HG03378 (cell line): Measurements from ENCODE around the gene RPS21.
"Not testable (repeated sequence)": the region's sequence is repeated elsewhere in the genome, so short reads cannot be mapped to it uniquely, and the experiment has no call there.

Source experiments
- ATAC-seq: cut with Tn5 transposase; IDR thresholded peaks from one replicate; pipeline ENCODE4 v1.9.1; 2021; ENCODE audit warnings: mild to moderate bottlenecking, moderate library complexity; ENCODE audit not compliant: unreplicated experiment

Gene RPS21

GRCh38 chr20:62364911-62365736 lies 21.8 kb upstream of the RPS21 start:
- ATAC-seq, result no peak

GRCh38 chr20:62365814-62366369 lies 21.0 kb upstream of the RPS21 start:
- ATAC-seq, result no peak

GRCh38 chr20:62366370-62367135 lies 20.4 kb upstream of the RPS21 start:
- ATAC-seq, result no peak

- no peak for ATAC-seq
These were observed 19.7 kb upstream of the RPS21 start, which contains the start of gene LAMA5 for GRCh38 chr20:62367136-62367632. LAMA5 (minus strand) TSS chr20:62367312; CDS start chr20:62367245, 67 bp downstream.

DNA sequence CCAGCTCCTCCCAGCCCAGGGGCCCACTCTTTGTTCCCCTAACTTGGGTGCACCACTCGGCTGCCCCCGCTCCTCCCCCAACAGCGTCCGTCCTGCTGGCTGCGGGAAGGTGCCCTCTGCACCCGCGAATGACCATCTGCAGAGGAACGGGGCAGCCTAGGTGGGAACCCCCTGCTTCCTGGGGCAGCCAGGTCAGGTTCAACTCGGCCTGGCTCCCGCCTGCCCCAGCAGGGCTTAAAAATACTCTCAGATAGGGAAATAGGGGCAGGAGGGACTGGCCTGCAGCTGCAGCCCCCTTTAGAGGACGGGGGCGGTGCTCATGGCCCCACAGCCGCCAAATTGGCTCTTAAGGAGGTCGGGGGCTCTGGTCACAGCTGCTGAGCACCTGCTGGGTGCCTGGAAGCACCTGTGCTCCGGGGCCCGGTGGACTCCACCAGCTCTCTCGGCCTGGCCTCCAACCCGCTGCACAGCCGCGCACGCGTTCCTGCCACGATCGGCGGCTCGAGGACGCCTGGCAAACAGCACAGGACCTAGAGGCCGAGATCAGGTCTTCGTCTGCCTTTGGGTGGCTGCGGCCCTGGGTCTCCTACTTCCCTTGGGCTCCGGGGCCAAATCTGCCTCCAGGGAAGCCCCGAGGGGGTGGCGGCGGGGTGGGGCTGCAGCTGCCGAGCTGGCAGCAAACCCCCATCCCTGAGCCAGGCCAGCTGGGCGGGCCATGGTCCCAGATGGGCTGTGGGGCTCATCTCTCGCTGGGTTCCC lies 19.1 kb upstream of the RPS21 start:
- no peak for ATAC-seq

- no peak for ATAC-seq
These were observed 18.4 kb upstream of the RPS21 start for GRCh38 chr20:62368392-62368975.

- ATAC-seq, result no peak
These were observed 17.7 kb upstream of the RPS21 start for GRCh38 chr20:62368976-62369814.

GRCh38 chr20:62369815-62370114 lies 17.1 kb upstream of the RPS21 start:
- no peak for ATAC-seq

DNA sequence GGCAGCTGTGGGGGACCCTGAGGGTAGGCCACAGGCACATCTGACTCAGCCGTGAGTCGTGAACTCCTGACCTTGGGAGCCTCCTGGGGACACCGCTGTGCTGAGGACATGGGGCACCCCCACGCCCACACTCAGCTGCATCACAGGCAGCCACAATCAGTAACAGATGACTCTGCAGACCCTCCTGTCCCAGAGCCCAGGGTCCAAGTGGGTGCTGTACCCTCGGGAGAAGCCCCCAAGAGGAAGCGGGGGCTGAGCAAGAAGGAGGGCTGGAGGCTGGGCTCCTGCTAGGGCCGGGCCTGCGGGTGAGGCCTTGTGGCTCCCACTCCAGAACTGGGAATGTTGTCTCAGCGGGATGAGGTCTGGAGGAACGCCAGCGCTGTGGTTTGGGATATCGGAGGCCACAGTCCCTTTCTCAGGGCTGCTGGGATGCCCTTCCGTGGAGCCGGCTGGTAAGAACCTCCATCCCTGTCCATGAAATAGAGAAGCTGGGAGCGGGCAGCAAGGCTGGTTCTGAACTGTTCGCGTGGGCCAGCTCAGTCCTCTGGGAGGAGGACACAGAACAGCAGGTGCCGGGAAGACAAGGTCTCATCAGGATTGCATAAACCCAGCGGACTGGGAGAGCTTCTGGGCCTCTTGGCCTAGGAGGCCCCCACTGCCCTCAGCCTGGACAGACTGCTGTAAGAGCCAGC lies 16.6 kb upstream of the RPS21 start:
- ATAC-seq, result no peak

DNA sequence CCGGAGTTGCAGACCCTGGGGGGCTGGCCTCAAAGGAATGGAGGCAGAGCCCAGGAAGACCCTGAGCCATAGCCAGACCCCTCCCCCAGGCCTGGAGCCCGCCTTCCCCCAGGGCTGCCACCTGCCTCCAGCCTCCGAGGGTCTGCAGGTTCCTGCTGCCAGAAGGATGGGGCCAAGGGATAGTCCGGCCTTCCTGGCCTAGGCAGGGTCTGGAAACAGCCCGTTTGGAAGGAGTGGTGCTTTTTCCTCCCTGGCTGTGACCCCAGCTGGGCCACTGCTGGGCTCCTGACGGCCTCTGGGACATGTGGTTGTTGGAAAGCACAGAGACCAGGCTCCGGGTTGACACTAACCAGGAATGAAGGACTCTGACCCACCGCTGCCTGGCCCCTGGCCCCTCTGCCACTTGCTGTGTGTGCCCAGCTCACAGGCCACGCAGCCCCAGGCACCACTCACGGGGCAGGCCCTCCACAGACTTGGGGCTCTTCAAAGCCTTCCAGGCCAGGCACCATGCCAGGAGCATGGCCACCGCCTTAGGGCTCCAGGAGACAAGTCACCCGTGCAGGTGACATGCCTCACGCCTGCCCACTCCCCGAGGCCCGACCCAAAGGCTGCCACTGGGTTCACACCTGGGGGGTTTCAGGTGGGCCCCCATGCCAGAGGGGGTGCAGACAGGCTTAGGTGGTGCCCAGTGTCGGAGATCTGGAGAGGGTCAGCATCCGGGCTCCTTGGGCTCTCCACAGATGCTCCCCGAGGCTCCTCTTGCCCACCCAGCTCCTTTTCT lies 15.9 kb upstream of the RPS21 start:
- ATAC-seq, result no peak

DNA sequence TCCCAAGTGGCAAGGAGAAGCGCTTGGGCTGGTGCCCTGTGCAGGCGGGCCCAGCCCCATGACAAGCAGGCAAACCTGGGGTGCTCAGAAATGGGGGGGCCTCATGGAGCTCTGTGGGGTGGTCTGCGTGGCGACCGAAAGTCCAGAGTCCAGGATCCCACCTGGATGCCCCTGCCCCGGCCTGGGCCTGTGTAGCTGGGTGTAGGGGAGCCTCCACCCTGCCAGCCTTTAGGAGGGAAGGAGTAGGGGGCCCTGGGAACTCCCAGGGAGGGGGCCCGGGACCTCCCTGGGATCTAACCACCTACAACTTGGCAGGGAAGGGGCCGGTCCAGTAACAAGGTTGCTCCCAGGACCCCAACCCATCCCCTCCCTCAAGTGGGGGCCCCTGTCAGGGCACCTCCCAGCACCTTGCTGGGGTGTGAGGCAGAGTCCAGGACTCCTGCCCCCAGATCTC lies 15.3 kb upstream of the RPS21 start:
- ATAC-seq, result no peak

GRCh38 chr20:62372042-62372993 lies 14.6 kb upstream of the RPS21 start:
- ATAC-seq, result no peak

GRCh38 chr20:62373631-62374179 lies 13.2 kb upstream of the RPS21 start:
- ATAC-seq, result not testable (repeated sequence)

- no peak for ATAC-seq
These were observed 12.4 kb upstream of the RPS21 start for GRCh38 chr20:62374331-62375152.

GRCh38 chr20:62376112-62377063 lies 10.5 kb upstream of the RPS21 start:
- no peak for ATAC-seq
